ENCODE data around the gene ERMN.
"Not testable (repeated sequence)": the region's sequence is repeated elsewhere in the genome, so short reads cannot be mapped to it uniquely, and the experiment has no call there.

Gene ERMN

GRCh38 chr2:157302492-157303099 is 23.0 kb downstream of the ERMN start:
- in situ Hi-C loops (cut with MboI; ENCODE audit: low sequenced_read_pairs), result loop anchor here (25.0 kb wide), 1 partner anchor 710 kb away; no protein-coding TSS in a partner anchor

GRCh38 chr2:157301307-157301706 is 24.3 kb downstream of the ERMN start:
- in situ Hi-C loops (cut with MboI; ENCODE audit: low sequenced_read_pairs), result loop anchor here (25.0 kb wide), 1 partner anchor 711 kb away; no protein-coding TSS in a partner anchor

GRCh38 chr2:157296958-157297357 is 28.7 kb downstream of the ERMN start:
- in situ Hi-C loops (cut with MboI; ENCODE audit: low sequenced_read_pairs), result no loop called here

GRCh38 chr2:157296490-157296889 is 29.1 kb downstream of the ERMN start:
- in situ Hi-C loops (cut with MboI; ENCODE audit: low sequenced_read_pairs), result no loop called here

GRCh38 chr2:157292853-157293252 is 32.8 kb downstream of the ERMN start:
- in situ Hi-C loops (cut with MboI; ENCODE audit: low sequenced_read_pairs), result no loop called here

GRCh38 chr2:157291018-157291417 is 34.6 kb downstream of the ERMN start:
- in situ Hi-C loops (cut with MboI; ENCODE audit: low sequenced_read_pairs), result no loop called here

- in situ Hi-C loops (cut with MboI; ENCODE audit: low sequenced_read_pairs), result no loop called here
Measured at GRCh38 chr2:157290525-157290924, 35.1 kb downstream of the ERMN start.

GRCh38 chr2:157287160-157287559 is 38.5 kb downstream of the ERMN start:
- in situ Hi-C loops (cut with MboI; ENCODE audit: low sequenced_read_pairs), result no loop called here

- in situ Hi-C loops (cut with MboI; ENCODE audit: low sequenced_read_pairs), result no loop called here
Measured at GRCh38 chr2:157283468-157283867, 42.2 kb downstream of the ERMN start.

GRCh38 chr2:157281316-157281715 is 44.3 kb downstream of the ERMN start:
- in situ Hi-C loops (cut with MboI; ENCODE audit: low sequenced_read_pairs), result no loop called here

- in situ Hi-C loops (cut with MboI; ENCODE audit: low sequenced_read_pairs), result not testable (repeated sequence)
Measured at GRCh38 chr2:157279311-157279710, 46.3 kb downstream of the ERMN start.

- in situ Hi-C loops (cut with MboI; ENCODE audit: low sequenced_read_pairs), result no loop called here
Measured at GRCh38 chr2:157271590-157272203, 53.9 kb downstream of the ERMN start.

GRCh38 chr2:157269922-157270321 is 55.7 kb downstream of the ERMN start:
- in situ Hi-C loops (cut with MboI; ENCODE audit: low sequenced_read_pairs), result no loop called here

- in situ Hi-C loops (cut with MboI; ENCODE audit: low sequenced_read_pairs), result no loop called here
Measured at GRCh38 chr2:157269060-157269459, 56.6 kb downstream of the ERMN start.

All from HL-60/S4 (cell line).